Gastroesophageal sphincter (tissue), 3 donors: Measurements from ENCODE around the gene RNF11.

ENCODE experiments used
- POLR2A ChIP-seq, 2 donors: fragments of 450-650 bp; IDR thresholded peaks; one replicate each; pipeline ENCODE4 v1.6.1; 2017; ENCODE audit warnings: antibody characterized with exemption in 2 of 2, mild to moderate bottlenecking in 2 of 2, moderate library complexity in 1 of 2
- POLR2AphosphoS5 ChIP-seq: sonication (generic); formaldehyde crosslinking; IDR thresholded peaks from one replicate; pipeline ENCODE4 v1.6.1; 2017; ENCODE audit warnings: antibody characterized with exemption
- TF ChIP-seq, protein P1 (sequence below), 4 experiments: fragments of 200-600 bp in 2 of 4; fragments of 450-650 bp in 2 of 4; sonication (generic) in 1 of 4; IDR thresholded peaks; one replicate each; pipeline ENCODE4 v1.5.1; 2017 to 2019; ENCODE audit warnings: antibody characterized with exemption in 4 of 4, mild to moderate bottlenecking in 2 of 4, moderate library complexity in 2 of 4

GRCh38 chr1:51287966-51288365 is 51.9 kb downstream of the RNF11 start:
- TF ChIP-seq, protein P1, sequence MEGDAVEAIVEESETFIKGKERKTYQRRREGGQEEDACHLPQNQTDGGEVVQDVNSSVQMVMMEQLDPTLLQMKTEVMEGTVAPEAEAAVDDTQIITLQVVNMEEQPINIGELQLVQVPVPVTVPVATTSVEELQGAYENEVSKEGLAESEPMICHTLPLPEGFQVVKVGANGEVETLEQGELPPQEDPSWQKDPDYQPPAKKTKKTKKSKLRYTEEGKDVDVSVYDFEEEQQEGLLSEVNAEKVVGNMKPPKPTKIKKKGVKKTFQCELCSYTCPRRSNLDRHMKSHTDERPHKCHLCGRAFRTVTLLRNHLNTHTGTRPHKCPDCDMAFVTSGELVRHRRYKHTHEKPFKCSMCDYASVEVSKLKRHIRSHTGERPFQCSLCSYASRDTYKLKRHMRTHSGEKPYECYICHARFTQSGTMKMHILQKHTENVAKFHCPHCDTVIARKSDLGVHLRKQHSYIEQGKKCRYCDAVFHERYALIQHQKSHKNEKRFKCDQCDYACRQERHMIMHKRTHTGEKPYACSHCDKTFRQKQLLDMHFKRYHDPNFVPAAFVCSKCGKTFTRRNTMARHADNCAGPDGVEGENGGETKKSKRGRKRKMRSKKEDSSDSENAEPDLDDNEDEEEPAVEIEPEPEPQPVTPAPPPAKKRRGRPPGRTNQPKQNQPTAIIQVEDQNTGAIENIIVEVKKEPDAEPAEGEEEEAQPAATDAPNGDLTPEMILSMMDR (IDR thresholded peaks at IDR 0.05), result no peak
- TF ChIP-seq POLR2A (IDR thresholded peaks at IDR 0.05) (no peak), POLR2AphosphoS5 (no peak)
